ENCODE data around the gene ZFP36.

DNA sequence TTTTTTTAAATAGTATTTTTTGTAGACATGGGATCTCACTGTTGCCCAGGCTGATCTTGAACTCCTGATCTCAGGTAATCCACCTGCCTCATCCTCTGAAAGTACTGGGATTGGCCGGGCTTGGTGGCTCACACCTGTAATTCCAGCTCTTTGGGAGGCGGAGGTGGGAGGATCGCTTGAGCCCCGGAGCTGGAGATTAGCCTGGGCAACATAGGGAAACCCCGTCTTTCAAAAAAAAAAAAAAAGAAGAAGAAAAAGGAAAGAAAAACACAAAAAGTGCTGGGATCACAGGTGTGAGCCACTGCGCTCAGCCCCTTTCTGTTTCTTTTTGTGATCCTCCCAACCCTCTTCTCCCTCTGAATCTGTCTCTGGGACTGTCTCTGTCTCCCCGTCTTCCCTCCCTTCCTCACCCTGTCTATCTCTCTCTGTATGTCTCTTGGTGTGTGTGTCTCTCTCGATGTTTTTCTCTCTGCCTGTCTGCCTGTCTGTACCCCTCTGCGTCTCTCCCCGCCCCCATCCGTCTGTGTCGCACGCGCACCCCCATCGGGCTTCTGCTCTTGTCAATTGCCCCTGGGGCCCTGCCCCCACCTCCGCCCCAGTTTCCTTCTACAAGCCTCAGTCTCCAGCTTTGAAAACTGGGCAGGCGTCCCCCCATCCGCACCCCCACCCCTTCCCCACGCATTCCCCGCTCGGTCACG lies 540 bp upstream of the ZFP36 start:
- no peak for TF ChIP-seq EZH2phosphoT487 (IDR thresholded peaks at IDR 0.05; ENCODE audit: low read length)
- TF ChIP-seq, protein P1, sequence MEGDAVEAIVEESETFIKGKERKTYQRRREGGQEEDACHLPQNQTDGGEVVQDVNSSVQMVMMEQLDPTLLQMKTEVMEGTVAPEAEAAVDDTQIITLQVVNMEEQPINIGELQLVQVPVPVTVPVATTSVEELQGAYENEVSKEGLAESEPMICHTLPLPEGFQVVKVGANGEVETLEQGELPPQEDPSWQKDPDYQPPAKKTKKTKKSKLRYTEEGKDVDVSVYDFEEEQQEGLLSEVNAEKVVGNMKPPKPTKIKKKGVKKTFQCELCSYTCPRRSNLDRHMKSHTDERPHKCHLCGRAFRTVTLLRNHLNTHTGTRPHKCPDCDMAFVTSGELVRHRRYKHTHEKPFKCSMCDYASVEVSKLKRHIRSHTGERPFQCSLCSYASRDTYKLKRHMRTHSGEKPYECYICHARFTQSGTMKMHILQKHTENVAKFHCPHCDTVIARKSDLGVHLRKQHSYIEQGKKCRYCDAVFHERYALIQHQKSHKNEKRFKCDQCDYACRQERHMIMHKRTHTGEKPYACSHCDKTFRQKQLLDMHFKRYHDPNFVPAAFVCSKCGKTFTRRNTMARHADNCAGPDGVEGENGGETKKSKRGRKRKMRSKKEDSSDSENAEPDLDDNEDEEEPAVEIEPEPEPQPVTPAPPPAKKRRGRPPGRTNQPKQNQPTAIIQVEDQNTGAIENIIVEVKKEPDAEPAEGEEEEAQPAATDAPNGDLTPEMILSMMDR (IDR thresholded peaks at IDR 0.05; ENCODE audit: low read length): no peak
